ENCODE measurements around the gene OXCT1.

GRCh38 chr5:41770799-41771198, 99.4 kb downstream of the OXCT1 start:
- TF ChIP-seq POLR2AphosphoS5 (IDR thresholded peaks at IDR 0.05; ENCODE audit: low read depth, low read length) (no peak), TAF1 (IDR thresholded peaks at IDR 0.05; ENCODE audit: borderline replicate concordance, insufficient read depth, low read length) (no peak)

Measured in PFSK-1 (cell line).